Measurements from ENCODE around the gene HOXD12.

The HOXD12 gene

GRCh38 chr2:176148751-176149421 is 49.3 kb downstream of the HOXD12 start:
- no peak for DNase-seq (ENCODE audit: low spot score)

GRCh38 chr2:176149481-176149938 is 49.9 kb downstream of the HOXD12 start:
- DNase-seq (ENCODE audit: low spot score): no peak

- DNase-seq (ENCODE audit: low spot score): no peak
These were observed 50.5 kb downstream of the HOXD12 start for GRCh38 chr2:176149939-176150583.

- DNase-seq (ENCODE audit: low spot score): no peak
These were observed 51.2 kb downstream of the HOXD12 start for GRCh38 chr2:176150584-176151441.

GRCh38 chr2:176151442-176152287 is 52.1 kb downstream of the HOXD12 start, which contains the start of gene HOXD4:
TSS of gene HOXD4 (plus strand) at chr2:176151550. CDS start at chr2:176151634, 84 bp downstream.
- no peak for DNase-seq (ENCODE audit: low spot score)

All from putamen (tissue), 1 donor.